Ascending aorta (tissue), 2 donors: ENCODE measurements around the gene BICRA. TPM values are rescaled to one million over a fixed set of nuclear protein-coding genes. Genes with fewer than 3 reads are reported as not detected.
A peak's percentile ranks its signal among the peaks of the same experiment; 100 is the strongest.
"Not testable (repeated sequence)": the region's sequence is repeated elsewhere in the genome, so short reads cannot be mapped to it uniquely, and the experiment has no call there.

Experiments used
- DNase-seq, 2 donors: peaks; one replicate each; pipeline ENCODE4 v3.0.0-alpha.2; 2019; ENCODE audit warnings: low spot score in 2 of 2
- H3K27ac ChIP-seq, 2 donors: fragments of 200-600 bp; sonication (generic); one replicate each; pipeline ENCODE4 v1.5.1; 2016 to 2017; ENCODE audit warnings: mild to moderate bottlenecking in 1 of 2
- H3K27me3 ChIP-seq: fragments of 200-600 bp; sonication (generic); one replicate; pipeline ENCODE4 v1.5.1; 2017
- H3K36me3 ChIP-seq, 2 donors: fragments of 200-600 bp; sonication (generic); one replicate each; pipeline ENCODE4 v1.5.1; 2016
- H3K4me1 ChIP-seq, 2 donors: fragments of 200-600 bp; sonication (generic); one replicate each; pipeline ENCODE4 v1.5.1; 2016 to 2017; ENCODE audit warnings: mild to moderate bottlenecking in 1 of 2
- H3K4me3 ChIP-seq, 2 donors: fragments of 200-600 bp; sonication (generic); one replicate each; pipeline ENCODE4 v1.5.1; 2016 to 2017; ENCODE audit warnings: mild to moderate bottlenecking in 1 of 2
- H3K9me3 ChIP-seq, 2 donors: fragments of 200-600 bp; sonication (generic); one replicate each; pipeline ENCODE4 v1.5.1; 2016
- CTCF ChIP-seq, 3 experiments: fragments of 200-600 bp in 2 of 3; fragments of 450-650 bp in 1 of 3; sonication (generic) in 2 of 3; IDR thresholded peaks; one replicate each; pipeline ENCODE4 v1.5.1; 2016 to 2019; ENCODE audit warnings: antibody characterized with exemption in 3 of 3, mild to moderate bottlenecking in 1 of 3, moderate library complexity in 1 of 3
- intact Hi-C: fragments of 100-400 bp; cut with DNase I; formaldehyde crosslinking; loops from one replicate; pipeline ENCODE4 v1.15.1; 2023
- total RNA-seq: library from RNA; depleted of rRNA; stranded (reverse); fragments of >200 nt; gene quantifications from one replicate; pipeline ENCODE4 v1.1.0, GENCODE V29; 2016

The BICRA gene
- total RNA-seq, 1 donor from 2014 or later, result 19.7 TPM

DNA sequence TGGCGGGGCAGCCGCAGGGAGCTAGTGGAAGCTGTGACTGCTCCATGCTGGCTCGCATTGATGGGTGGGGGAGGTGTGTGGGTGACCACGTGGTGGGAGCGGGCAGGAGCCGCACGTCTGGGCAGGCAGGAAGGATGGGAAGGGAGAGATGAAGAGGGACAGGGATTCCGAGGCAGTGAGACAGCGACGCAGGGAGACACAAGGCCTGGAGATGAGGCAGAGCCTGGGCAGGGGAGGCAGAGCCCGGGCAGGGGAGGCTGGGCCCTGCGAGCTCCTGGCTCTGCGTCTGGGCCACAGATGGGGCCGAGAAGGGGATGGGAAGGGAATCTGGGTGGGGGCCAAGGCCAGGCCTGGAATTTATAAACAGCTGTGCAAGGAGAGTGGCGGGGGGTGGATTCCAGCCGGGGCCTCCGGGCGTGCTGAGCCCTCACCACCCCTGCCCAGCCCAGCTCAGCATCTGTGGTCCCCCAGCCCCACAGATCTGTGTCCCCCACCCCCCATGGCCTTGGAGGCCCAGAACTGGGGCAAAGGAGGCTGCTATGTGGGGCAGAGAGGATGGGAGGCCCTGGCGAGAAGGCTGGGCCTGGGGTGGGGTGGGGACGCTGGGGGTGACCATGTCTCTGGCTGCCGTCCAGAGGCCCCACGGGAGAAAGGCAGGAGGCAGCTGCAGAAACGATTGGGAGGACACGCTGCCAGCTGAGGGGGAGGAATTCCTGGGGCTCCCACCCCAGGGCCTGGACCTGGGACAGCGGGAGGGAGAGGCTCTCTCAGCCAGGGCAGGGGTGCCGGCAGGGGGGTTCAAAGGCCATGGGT, 110.3 kb downstream of the BICRA start:
- intact Hi-C loops, result loop anchor here (1.0 kb wide), 1 partner anchor 24 kb away; no protein-coding TSS in a partner anchor
- DNase-seq, result peak; percentile 59 to 94
- Histone ChIP-seq H3K36me3 (peaks cover 22 to 27% of the 10 kb centered on the region in 2 donors), H3K4me1 (peaks cover 14 to 71% of the 10 kb centered on the region in 2 donors), H3K27ac (peak overlapping the region; percentile 90 to 98), H3K27me3 (no peaks in the 10 kb centered on the region), H3K4me3 (peak overlapping the region; percentile 10 to 61), H3K9me3 (no peaks in the 10 kb centered on the region)
- TF ChIP-seq CTCF (IDR thresholded peaks at IDR 0.05), result no peak

- peaks cover 14 to 58% of the 10 kb centered on the region in 2 donors for H3K4me1 ChIP-seq
- H3K27me3 ChIP-seq, result no peaks in the 10 kb centered on the region
- intact Hi-C loops, result no loop called here
- no peak for TF ChIP-seq CTCF (IDR thresholded peaks at IDR 0.05)
- H3K9me3 ChIP-seq, result no peaks in the 10 kb centered on the region
- no peak overlapping the region for H3K4me3 ChIP-seq
- DNase-seq, result no peak
- H3K36me3 ChIP-seq, result peaks cover 29 to 33% of the 10 kb centered on the region in 2 donors
- H3K27ac ChIP-seq, result peak overlapping the region in 1 of 2 donors; percentile 98
Measured at GRCh38 chr19:47720669-47721422, 111.9 kb downstream of the BICRA start.

- peak in 1 of 2 donors; percentile 88 for DNase-seq
- Histone ChIP-seq H3K4me3 (peak overlapping the region; percentile 41 to 52), H3K36me3 (peaks cover 33 to 35% of the 10 kb centered on the region in 2 donors), H3K27ac (peak overlapping the region; percentile 76 to 88), H3K27me3 (no peaks in the 10 kb centered on the region), H3K4me1 (peaks cover 12 to 42% of the 10 kb centered on the region in 2 donors), H3K9me3 (no peaks in the 10 kb centered on the region)
- TF ChIP-seq CTCF (IDR thresholded peaks at IDR 0.05), result no peak
- intact Hi-C loops, result no loop called here
Measured at GRCh38 chr19:47723581-47723940, 114.6 kb downstream of the BICRA start.

DNA sequence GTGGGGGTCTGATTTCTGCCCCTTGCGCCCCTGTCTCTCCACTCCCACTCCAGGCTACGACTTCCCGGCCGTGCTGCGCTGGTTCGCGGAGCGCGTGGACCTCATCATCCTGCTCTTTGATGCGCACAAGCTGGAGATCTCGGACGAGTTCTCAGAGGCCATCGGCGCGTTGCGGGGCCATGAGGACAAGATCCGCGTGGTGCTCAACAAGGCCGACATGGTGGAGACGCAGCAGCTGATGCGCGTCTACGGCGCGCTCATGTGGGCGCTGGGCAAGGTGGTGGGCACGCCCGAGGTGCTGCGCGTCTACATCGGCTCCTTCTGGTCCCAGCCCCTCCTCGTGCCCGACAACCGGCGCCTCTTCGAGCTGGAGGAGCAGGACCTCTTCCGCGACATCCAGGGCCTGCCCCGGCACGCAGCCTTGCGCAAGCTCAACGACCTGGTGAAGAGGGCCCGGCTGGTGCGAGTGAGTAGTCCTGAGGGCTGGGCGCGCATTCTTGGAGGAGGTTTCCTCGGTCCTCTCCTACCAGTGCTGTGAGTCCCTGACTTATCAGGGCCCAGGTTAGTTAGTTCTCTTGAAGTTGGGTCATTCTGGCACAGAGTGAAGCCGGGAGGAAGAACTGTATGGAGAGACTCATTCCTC, 116.9 kb downstream of the BICRA start:
- Histone ChIP-seq H3K4me1 (peaks cover 11 to 47% of the 10 kb centered on the region in 2 donors), H3K4me3 (no peak overlapping the region), H3K27me3 (no peaks in the 10 kb centered on the region), H3K27ac (peak overlapping the region; percentile 89 to 95), H3K36me3 (peaks cover 33 to 44% of the 10 kb centered on the region in 2 donors), H3K9me3 (no peaks in the 10 kb centered on the region)
- intact Hi-C loops, result no loop called here
- TF ChIP-seq CTCF (IDR thresholded peaks at IDR 0.05), result no peak
- no peak for DNase-seq

DNA sequence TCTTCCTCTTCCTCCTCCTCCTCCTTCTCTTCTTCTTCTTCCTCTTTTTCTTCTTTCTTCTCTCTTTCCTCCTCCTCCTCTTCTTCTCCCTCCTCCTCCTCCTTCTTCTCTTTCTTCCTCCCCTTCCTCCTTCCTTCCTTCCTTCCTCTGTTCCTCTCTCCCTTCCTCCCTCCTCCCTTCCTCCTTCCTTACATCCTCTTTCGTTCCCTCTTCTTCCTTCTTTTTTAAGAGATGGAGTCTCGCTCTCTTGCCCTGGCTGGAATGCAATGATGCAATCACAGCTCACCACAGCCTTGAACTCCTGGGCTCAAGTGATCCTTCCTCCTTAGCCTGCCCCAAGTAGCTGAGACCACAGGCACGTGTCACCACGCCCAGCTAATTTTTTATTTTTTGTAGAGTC, 117.5 kb downstream of the BICRA start:
- Histone ChIP-seq H3K27me3 (no peaks in the 10 kb centered on the region), H3K36me3 (peaks cover 30 to 46% of the 10 kb centered on the region in 2 donors), H3K4me1 (peaks cover 11 to 47% of the 10 kb centered on the region in 2 donors), H3K9me3 (no peaks in the 10 kb centered on the region), H3K27ac (peak overlapping the region; percentile 89 to 95), H3K4me3 (no peak overlapping the region)
- intact Hi-C loops, result no loop called here
- DNase-seq, result no peak
- no peak for TF ChIP-seq CTCF (IDR thresholded peaks at IDR 0.05)

GRCh38 chr19:47728295-47728694, 119.4 kb downstream of the BICRA start:
- intact Hi-C loops, DNase-seq, H3K27me3 ChIP-seq, H3K9me3 ChIP-seq, H3K4me3 ChIP-seq: not testable (repeated sequence)
- Histone ChIP-seq H3K4me1 (peaks cover 11 to 35% of the 10 kb centered on the region in 2 donors), H3K36me3 (peaks cover 28 to 54% of the 10 kb centered on the region in 2 donors), H3K27ac (peak overlapping the region; percentile 89 to 95)
